ENCODE measurements around the gene THADA.

The THADA gene

GRCh38 chr2:43276266-43276941 lies 319.4 kb downstream of the THADA start:
- no peak overlapping the region for H3K4me3 ChIP-seq (ENCODE audit: low read depth, low read length)
- DNase-seq (ENCODE audit: low read depth), result no peak
- TF ChIP-seq CTCF (IDR thresholded peaks at IDR 0.05; ENCODE audit: insufficient read depth, low read depth, low read length, missing control alignments), result no peak

- TF ChIP-seq CTCF (IDR thresholded peaks at IDR 0.05; ENCODE audit: insufficient read depth, low read depth, low read length, missing control alignments), result no peak
- H3K4me3 ChIP-seq (ENCODE audit: low read depth, low read length), result no peak overlapping the region
- no peak for DNase-seq (ENCODE audit: low read depth)
Measured at GRCh38 chr2:43274721-43275120, 321.1 kb downstream of the THADA start.

GRCh38 chr2:43274055-43274454 lies 321.8 kb downstream of the THADA start:
- no peak for TF ChIP-seq CTCF (IDR thresholded peaks at IDR 0.05; ENCODE audit: insufficient read depth, low read depth, low read length, missing control alignments)
- no peak for DNase-seq (ENCODE audit: low read depth)
- no peak overlapping the region for H3K4me3 ChIP-seq (ENCODE audit: low read depth, low read length)

GRCh38 chr2:43273529-43273928 lies 322.3 kb downstream of the THADA start:
- DNase-seq (ENCODE audit: low read depth), result peak; percentile 13
- TF ChIP-seq CTCF (IDR thresholded peaks at IDR 0.05; ENCODE audit: insufficient read depth, low read depth, low read length, missing control alignments), result no peak
- H3K4me3 ChIP-seq (ENCODE audit: low read depth, low read length), result no peak overlapping the region

- H3K4me3 ChIP-seq (ENCODE audit: low read depth, low read length), result no peak overlapping the region
- TF ChIP-seq CTCF (IDR thresholded peaks at IDR 0.05; ENCODE audit: insufficient read depth, low read depth, low read length, missing control alignments), result no peak
Measured at GRCh38 chr2:43270930-43271615, 324.8 kb downstream of the THADA start.

GRCh38 chr2:43270461-43270860 lies 325.4 kb downstream of the THADA start:
- no peak for DNase-seq (ENCODE audit: low read depth)
- TF ChIP-seq CTCF (IDR thresholded peaks at IDR 0.05; ENCODE audit: insufficient read depth, low read depth, low read length, missing control alignments), result no peak
- no peak overlapping the region for H3K4me3 ChIP-seq (ENCODE audit: low read depth, low read length)

More at GRCh38 chr2:43270930-43271615, 324.8 kb downstream of the THADA start:
- DNase-seq (ENCODE audit: low read depth), result no peak

Measured in GM12865 (cell line).